MM.1S (cell line): ENCODE results near the gene ART5.
"Not testable (repeated sequence)": the region's sequence is repeated elsewhere in the genome, so short reads cannot be mapped to it uniquely, and the experiment has no call there.

Source experiments
- DNase-seq: peaks from one replicate; pipeline ENCODE4 v3.0.0-alpha.2; 2015
- H2AFZ ChIP-seq: fragments of 300-600 bp; sonication (generic); 2 replicates; pipeline ENCODE4 v1.6.0; 2016; ENCODE audit warnings: antibody characterized with exemption, low read length
- H3F3A ChIP-seq: fragments of 300-600 bp; sonication (generic); 2 replicates; pipeline ENCODE4 v1.6.1; 2016; ENCODE audit warnings: mild to moderate bottlenecking, antibody characterized with exemption, low read length, moderate library complexity, mixed read lengths; ENCODE audit not compliant: insufficient read depth
- H3K27ac ChIP-seq: fragments of 300-600 bp; sonication (generic); 2 replicates; pipeline ENCODE4 v1.5.1; 2016; ENCODE audit warnings: mild to moderate bottlenecking, low read length
- H3K27me3 ChIP-seq: fragments of 300-600 bp; sonication (generic); replicated peaks from 2 replicates; pipeline ENCODE4 v1.6.0; 2016; ENCODE audit warnings: low read length; ENCODE audit not compliant: insufficient read depth
- H3K36me3 ChIP-seq: fragments of 300-600 bp; sonication (generic); replicated peaks from 2 replicates; pipeline ENCODE4 v1.6.1; 2016; ENCODE audit warnings: mild to moderate bottlenecking, low read length, mixed read lengths; ENCODE audit not compliant: insufficient read depth
- H3K4me1 ChIP-seq: fragments of 300-600 bp; sonication (generic); 2 replicates; pipeline ENCODE4 v1.6.1; 2016; ENCODE audit warnings: low read length, mixed read lengths
- H3K4me2 ChIP-seq: fragments of 300-600 bp; sonication (generic); 2 replicates; pipeline ENCODE4 v1.6.0; 2016; ENCODE audit warnings: low read depth, low read length
- H3K4me3 ChIP-seq: fragments of 300-600 bp; sonication (generic); 2 replicates; pipeline ENCODE4 v1.5.1; 2016; ENCODE audit warnings: low read length, mixed read lengths
- H3K79me2 ChIP-seq: fragments of 300-600 bp; sonication (generic); 2 replicates; pipeline ENCODE4 v1.6.1; 2016; ENCODE audit warnings: mixed run types, low read length, mixed read lengths
- H3K9ac ChIP-seq: fragments of 300-600 bp; sonication (generic); 2 replicates; pipeline ENCODE4 v1.6.1; 2016; ENCODE audit warnings: low read length, mixed read lengths
- H3K9me2 ChIP-seq: fragments of 300-600 bp; sonication (generic); replicated peaks from 2 replicates; pipeline ENCODE4 v1.6.1; 2016; ENCODE audit warnings: mild to moderate bottlenecking, low read length, mixed read lengths; ENCODE audit not compliant: insufficient read depth
- H3K9me3 ChIP-seq: fragments of 300-600 bp; sonication (generic); replicated peaks from 2 replicates; pipeline ENCODE4 v1.6.1; 2016; ENCODE audit warnings: mild to moderate bottlenecking, low read length, mixed read lengths; ENCODE audit not compliant: insufficient read depth
- H4K20me1 ChIP-seq: fragments of 300-600 bp; sonication (generic); 2 replicates; pipeline ENCODE4 v1.6.1; 2016; ENCODE audit warnings: mild to moderate bottlenecking, low read length, moderate library complexity, mixed read lengths; ENCODE audit not compliant: insufficient read depth
- EZH2 ChIP-seq: fragments of 300-600 bp; sonication (generic); optimal IDR thresholded peaks from 2 replicates; pipeline ENCODE3; 2017; ENCODE audit warnings: low read depth, mild to moderate bottlenecking, antibody characterized with exemption, low read length, mixed read lengths
- EZH2phosphoT487 ChIP-seq: fragments of 300-600 bp; sonication (generic); IDR thresholded peaks from 2 replicates; pipeline ENCODE4 v1.6.1; 2018; ENCODE audit warnings: antibody characterized with exemption, low read length
- TF ChIP-seq, protein P1 (sequence below): fragments of 300-600 bp; sonication (generic); IDR thresholded peaks from 2 replicates; pipeline ENCODE4 v1.5.1; 2016; ENCODE audit warnings: antibody characterized with exemption, low read length, mixed read lengths

ART5 gene

DNA sequence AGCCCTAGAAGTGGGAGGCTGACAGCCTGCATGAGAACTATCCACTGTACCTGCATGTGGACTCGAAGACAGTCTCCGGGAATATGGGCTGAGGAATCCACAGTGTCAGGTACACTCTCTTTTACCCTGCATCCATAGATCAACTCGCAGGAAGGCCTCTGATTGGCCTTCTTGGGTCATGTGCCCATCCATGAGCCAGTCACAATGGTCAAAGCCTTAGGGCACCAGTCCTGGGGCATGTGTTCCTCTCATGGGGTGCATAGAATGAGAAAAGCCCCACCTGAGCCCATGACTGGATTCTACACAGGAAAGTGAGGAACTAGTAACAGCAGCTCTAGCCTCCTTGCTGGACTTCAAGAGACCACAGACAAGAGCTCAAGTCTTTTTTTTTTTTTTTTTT, 13.8 kb upstream of the ART5 start:
- no peaks in the 10 kb centered on the region for H3F3A ChIP-seq
- TF ChIP-seq EZH2 = no peak
- H3K4me3 ChIP-seq = no peak overlapping the region
- H4K20me1 ChIP-seq = no peaks in the 10 kb centered on the region
- H3K27me3 ChIP-seq = no peaks in the 10 kb centered on the region
- no peaks in the 10 kb centered on the region for H3K79me2 ChIP-seq
- no peak overlapping the region for H3K9ac ChIP-seq
- no peaks in the 10 kb centered on the region for H3K9me3 ChIP-seq
- H3K36me3 ChIP-seq = no peaks in the 10 kb centered on the region
- H2AFZ ChIP-seq = no peak overlapping the region
- H3K4me2 ChIP-seq = no peak overlapping the region
- no peaks in the 10 kb centered on the region for H3K9me2 ChIP-seq
- no peak for DNase-seq
- H3K27ac ChIP-seq = no peak overlapping the region
- no peaks in the 10 kb centered on the region for H3K4me1 ChIP-seq

DNA sequence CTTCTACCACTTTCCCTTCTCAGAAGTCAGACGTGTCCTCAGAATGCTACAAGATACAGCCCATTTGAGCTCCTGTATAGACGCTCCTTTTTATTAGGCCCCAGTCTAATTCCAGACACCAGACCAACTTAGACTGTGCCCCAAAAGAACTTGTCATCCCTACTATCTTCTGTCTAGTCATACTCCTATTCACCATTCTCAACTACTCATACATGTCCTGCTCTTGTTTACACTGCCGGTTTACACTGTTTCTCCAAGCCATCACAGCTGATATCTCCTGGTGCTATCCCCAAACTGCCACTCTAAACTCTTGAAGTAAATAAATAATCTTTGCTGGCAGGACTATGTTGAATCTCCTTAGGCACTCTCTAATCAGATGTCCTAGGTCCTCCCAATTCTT, 10.7 kb upstream of the ART5 start:
- not testable (repeated sequence) for H2AFZ ChIP-seq, H3K27me3 ChIP-seq, H3K9me2 ChIP-seq, DNase-seq, H3K4me3 ChIP-seq, H3K27ac ChIP-seq, H3K9me3 ChIP-seq, H3K79me2 ChIP-seq, H3K4me1 ChIP-seq, H3K4me2 ChIP-seq, H3K9ac ChIP-seq, H3K36me3 ChIP-seq, H3F3A ChIP-seq, H4K20me1 ChIP-seq

DNA sequence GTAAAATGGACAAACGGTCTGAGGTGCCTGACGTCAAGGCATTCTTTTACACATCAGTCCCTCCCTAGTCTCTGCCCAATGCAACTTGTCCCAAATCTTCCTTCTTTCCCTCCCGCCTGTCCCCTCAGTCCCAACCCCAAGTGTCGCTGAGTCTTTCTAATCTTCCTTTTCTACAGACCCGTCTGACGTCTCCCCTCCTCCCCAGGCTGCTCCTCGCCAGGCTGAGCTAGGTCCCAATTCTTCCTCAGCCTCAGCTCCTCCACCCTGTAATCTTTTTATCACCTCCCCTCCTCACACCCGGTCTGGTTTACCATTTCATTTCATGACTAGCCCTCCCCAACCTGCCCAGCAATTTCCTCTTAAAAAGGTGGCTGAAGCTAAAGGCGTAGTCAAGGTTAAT, 7.6 kb upstream of the ART5 start:
- H3K9me3 ChIP-seq, H4K20me1 ChIP-seq, DNase-seq, H3K9ac ChIP-seq, H3K4me2 ChIP-seq, H3K27ac ChIP-seq, H3K4me1 ChIP-seq, H3K79me2 ChIP-seq, H2AFZ ChIP-seq, H3F3A ChIP-seq, H3K9me2 ChIP-seq, H3K4me3 ChIP-seq, H3K36me3 ChIP-seq, H3K27me3 ChIP-seq: not testable (repeated sequence)

DNA sequence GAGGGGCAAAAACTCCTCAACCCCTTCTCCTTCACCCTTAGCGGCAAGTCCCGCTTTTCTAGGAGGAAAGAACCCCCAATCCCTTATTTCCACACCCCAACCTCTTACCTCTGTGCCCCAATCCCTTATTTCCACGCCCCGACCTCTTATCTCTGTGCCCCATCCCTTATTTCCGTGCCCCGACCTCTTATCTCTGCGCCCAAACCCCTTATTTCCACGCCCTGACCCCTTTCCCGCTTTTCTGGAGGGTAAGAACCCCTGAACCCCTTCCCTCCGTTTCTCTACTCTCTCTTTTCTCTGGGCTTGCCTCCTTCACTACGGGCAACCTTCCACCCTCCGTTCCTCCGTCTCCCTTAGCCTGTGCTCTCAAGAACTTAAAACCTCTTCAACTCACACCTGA, 7.1 kb upstream of the ART5 start:
- not testable (repeated sequence) for H3K79me2 ChIP-seq, H2AFZ ChIP-seq, H3K4me1 ChIP-seq, DNase-seq, H3F3A ChIP-seq, H3K36me3 ChIP-seq, H3K4me2 ChIP-seq, H3K9ac ChIP-seq, H4K20me1 ChIP-seq, H3K9me2 ChIP-seq, H3K9me3 ChIP-seq, H3K27me3 ChIP-seq, H3K4me3 ChIP-seq, H3K27ac ChIP-seq

DNA sequence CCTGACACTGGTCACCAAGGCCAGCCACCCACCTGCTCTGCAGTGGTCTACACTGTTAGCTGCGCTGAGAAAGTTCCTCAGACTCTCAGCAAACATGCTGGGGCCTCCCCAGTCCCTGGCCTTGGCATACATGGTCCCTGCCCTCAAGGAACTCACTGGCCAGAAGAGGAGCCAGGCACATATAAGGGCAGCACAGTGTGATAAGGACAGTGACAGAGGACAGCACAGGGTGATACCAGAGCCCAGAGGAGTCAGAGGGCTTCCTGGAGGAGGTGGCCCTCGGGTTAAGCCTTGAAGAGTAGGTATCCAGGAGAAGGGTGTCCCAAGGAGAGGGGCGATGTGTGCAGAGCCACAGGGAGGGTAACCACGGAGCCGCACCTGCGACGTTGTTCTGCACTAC, 3.8 kb upstream of the ART5 start:
- no peak for DNase-seq
- H3K9me2 ChIP-seq = no peaks in the 10 kb centered on the region
- H3K36me3 ChIP-seq = no peaks in the 10 kb centered on the region
- H3K27me3 ChIP-seq = 0 out of 2 replicates have a peak, but pooled peaks cover 8% of the 10 kb centered on the region
- H3K4me1 ChIP-seq = 0 out of 2 replicates have a peak, but pooled peaks cover 3% of the 10 kb centered on the region
- H3K9ac ChIP-seq = no peak overlapping the region
- no peak overlapping the region for H3K27ac ChIP-seq
- no peaks in the 10 kb centered on the region for H4K20me1 ChIP-seq
- H3K9me3 ChIP-seq = no peaks in the 10 kb centered on the region
- H3K79me2 ChIP-seq = no peaks in the 10 kb centered on the region
- no peak overlapping the region for H2AFZ ChIP-seq
- no peak for TF ChIP-seq EZH2phosphoT487
- TF ChIP-seq, protein P1, sequence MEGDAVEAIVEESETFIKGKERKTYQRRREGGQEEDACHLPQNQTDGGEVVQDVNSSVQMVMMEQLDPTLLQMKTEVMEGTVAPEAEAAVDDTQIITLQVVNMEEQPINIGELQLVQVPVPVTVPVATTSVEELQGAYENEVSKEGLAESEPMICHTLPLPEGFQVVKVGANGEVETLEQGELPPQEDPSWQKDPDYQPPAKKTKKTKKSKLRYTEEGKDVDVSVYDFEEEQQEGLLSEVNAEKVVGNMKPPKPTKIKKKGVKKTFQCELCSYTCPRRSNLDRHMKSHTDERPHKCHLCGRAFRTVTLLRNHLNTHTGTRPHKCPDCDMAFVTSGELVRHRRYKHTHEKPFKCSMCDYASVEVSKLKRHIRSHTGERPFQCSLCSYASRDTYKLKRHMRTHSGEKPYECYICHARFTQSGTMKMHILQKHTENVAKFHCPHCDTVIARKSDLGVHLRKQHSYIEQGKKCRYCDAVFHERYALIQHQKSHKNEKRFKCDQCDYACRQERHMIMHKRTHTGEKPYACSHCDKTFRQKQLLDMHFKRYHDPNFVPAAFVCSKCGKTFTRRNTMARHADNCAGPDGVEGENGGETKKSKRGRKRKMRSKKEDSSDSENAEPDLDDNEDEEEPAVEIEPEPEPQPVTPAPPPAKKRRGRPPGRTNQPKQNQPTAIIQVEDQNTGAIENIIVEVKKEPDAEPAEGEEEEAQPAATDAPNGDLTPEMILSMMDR = no peak
- no peak for TF ChIP-seq EZH2
- no peaks in the 10 kb centered on the region for H3F3A ChIP-seq
- no peak overlapping the region for H3K4me3 ChIP-seq
- H3K4me2 ChIP-seq = no peak overlapping the region
